ENCODE data around the gene NIPAL3.
"Not testable (repeated sequence)": the region's sequence is repeated elsewhere in the genome, so short reads cannot be mapped to it uniquely, and the experiment has no call there.

Gene NIPAL3

GRCh38 chr1:24493785-24494184 lies 78.2 kb downstream of the NIPAL3 start:
- no peak for DNase-seq

DNA sequence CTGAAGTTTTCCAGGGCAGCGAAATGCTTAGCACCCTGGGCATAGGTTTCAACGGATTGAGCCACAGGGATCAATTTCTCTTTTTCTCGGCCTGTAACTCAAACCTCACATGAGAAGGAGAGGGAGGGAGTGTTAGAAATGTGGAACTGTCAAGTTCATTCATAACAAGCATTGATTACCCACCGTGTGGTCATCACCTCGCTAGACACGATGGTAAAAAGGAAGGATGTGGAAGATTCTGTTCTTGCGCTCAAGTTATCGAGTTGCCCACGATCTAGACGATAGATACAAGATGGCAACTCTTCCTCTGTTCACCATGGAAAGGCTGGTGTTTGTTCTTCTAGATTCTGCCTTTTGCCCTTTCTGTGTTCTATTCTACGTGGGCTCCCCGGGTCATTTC lies 83.0 kb downstream of the NIPAL3 start:
- no peak for DNase-seq

DNA sequence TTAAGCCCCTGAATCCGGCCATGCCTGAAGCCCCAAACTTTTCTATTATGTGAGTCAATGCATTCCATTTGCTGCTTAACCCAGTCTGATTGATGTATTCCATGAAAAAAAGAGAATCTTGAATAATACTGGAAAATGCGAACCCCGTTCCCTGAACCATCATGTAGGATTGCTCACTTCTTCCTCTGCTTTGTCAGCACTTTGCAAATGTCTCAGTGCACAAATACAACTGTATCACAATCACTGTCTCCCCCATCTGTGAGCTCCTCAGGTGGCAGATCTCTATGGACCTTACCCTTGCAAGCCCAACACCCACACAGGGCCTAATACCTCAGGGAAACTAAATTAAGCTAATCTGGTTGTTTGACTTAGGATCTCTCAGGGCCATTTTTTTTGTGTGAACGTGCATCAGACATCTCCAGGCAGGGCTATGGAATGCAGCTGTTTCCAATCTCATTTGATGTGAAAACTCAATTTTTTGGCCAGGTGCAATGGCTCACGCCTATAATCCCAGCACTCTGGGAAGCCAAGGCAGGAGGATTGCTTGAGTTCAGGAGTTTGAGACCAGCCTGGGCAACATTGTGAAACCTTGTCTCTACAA lies 84.9 kb downstream of the NIPAL3 start:
- no peak for DNase-seq

DNA sequence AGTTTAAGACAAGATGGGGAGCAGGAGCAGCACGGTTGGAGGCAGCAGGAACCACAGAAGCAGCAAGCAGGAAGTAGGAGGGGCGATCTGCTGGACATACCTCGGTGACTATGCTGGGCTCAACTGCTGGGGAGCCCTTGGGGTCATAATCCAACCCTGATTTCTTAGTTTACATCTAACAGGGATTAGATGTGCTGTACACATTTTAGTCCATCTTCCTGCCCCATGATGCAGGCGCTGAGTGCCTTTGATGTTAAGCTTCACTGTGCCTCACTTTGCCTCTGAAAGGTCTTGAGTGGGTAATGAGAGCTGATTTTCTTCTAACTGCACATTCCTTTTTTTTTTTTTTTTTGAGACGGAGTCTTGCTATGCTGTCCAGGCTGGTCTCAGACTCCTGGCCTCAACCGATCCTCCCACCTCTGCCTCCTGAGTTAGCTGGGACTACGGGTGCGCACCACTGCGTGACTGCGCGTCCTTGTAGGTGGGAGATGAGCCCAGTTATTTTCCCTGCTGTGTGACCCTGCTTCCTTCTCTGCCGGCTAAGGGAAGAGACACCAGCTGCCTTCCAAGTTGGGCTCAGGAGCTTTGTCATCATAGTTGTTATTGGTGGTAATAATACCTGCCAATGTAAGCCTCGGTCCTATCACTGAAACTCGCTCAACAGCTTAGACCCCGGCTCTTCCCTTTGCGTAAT lies 85.9 kb downstream of the NIPAL3 start:
- DNase-seq = no peak

- peak; percentile 64 for DNase-seq
These were observed 86.6 kb downstream of the NIPAL3 start for GRCh38 chr1:24502065-24502708.

GRCh38 chr1:24502709-24503058 lies 87.1 kb downstream of the NIPAL3 start, which contains the start of gene RCAN3:
RCAN3 (plus strand) TSS chr1:24502836; CDS start chr1:24514373, 11,537 bp downstream.
- DNase-seq = peak; percentile 88

GRCh38 chr1:24503059-24503751 lies 87.6 kb downstream of the NIPAL3 start:
- no peak for DNase-seq

DNA sequence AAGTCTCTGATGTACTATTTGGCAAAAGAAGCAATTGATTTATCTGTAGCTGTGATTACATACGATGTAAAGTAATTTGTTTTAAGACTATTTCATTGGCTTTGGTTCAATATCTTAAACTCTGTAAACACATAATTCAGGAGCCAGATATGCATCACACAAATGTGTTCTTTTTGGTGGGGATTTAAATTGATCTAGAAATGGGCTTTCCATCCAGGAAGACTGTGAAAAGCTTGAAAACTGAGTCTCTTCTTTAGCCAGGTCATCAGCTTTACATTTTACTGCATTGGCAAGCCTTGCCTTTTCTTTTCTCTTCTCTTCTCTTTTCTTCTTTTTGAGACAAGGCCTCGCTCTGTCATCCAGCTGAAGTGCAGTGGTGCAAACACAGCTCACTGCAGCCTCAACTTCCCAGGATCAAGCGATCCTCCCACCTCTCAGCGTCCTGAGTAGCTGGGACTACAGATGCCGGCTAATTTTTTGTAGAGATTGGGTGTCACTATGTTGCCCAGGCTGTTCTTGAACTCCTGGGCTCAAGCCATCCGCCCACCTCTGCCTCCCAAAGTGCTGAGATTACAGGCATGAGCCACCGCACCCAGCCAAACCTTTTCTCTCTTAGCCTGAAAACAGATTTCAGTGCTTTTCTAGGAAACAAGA lies 88.4 kb downstream of the NIPAL3 start:
- DNase-seq = no peak

DNA sequence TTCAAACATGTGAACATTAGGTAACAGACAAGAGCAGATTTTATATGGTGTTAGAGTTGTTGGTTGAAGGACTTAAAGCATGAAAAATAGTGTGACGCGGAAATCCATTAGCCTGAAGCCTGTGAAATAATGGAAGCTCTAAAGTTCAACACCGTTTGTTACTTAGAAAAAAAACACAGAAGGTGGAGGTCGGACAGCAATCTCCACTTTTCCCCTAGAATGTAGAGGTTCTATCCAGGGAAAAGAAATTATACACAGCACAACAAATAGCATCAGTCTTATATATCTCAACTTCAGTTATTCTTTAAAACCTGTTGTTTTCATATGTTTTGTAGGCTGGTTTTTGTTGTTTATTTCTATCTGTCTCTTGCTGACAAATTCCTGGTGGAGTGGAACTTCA lies 89.0 kb downstream of the NIPAL3 start:
- DNase-seq = no peak

- no peak for DNase-seq
These were observed 90.2 kb downstream of the NIPAL3 start for GRCh38 chr1:24505816-24506215.

DNA sequence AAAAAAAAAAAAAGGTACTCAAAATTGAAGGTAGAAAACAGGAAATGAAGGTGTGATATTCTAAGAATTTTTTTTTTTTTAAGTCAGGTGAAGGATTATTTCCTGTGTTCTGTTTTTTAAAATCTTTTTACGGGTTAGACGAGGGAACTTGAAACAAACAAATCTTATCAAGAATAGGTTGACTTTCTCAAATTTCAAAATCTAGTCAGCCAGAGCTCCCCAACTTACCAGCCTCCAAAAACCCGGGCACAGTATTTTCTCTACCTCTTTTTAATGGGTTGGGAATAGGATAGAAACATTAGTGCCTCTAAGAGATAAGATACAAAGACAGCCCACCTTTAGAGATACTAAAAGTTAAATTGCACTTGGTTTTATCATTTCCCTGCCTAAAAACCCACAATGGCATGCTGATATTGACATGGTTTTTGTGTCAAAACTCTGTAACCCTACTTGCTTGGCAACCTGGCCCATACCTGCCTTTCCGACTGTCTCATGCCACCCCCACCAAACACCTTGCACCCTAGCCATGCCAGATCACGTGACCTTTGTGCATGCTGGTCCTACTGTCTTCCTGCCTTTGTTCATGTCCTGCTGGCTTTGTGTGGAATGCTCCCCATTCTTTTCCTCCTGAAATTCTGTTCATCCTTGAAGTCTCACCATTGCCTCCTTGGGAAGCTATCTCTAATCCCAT lies 91.2 kb downstream of the NIPAL3 start:
- DNase-seq = no peak

GRCh38 chr1:24507405-24507804 lies 91.8 kb downstream of the NIPAL3 start:
- peak; percentile 10 for DNase-seq

DNA sequence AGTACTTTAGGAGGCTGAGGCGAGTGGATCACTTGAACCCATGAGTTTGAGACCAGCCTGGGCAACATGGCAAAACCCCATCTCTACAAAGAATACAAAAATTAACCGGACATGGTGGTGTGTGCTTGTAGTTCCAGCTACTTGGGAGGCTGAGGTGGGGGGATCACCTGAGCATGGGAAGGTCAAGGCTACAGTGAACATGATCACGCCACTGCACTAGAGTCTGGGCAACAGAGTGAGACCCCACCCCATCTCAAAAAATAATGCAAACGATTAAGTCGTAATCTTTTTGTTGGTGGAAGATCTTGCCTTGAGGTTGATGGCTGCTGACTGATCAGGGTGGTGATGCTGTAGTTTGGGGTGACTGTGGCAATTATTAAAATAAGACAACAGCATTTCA lies 93.3 kb downstream of the NIPAL3 start:
- DNase-seq = no peak

GRCh38 chr1:24513706-24514105 lies 98.1 kb downstream of the NIPAL3 start:
- no peak for DNase-seq

- DNase-seq = no peak
These were observed 99.3 kb downstream of the NIPAL3 start for GRCh38 chr1:24514946-24515345.

GRCh38 chr1:24515671-24516209 lies 100.1 kb downstream of the NIPAL3 start:
- DNase-seq = not testable (repeated sequence)

GRCh38 chr1:24516506-24516905 lies 100.9 kb downstream of the NIPAL3 start:
- DNase-seq = no peak

- no peak for DNase-seq
These were observed 102.3 kb downstream of the NIPAL3 start for GRCh38 chr1:24517898-24518297.

DNA sequence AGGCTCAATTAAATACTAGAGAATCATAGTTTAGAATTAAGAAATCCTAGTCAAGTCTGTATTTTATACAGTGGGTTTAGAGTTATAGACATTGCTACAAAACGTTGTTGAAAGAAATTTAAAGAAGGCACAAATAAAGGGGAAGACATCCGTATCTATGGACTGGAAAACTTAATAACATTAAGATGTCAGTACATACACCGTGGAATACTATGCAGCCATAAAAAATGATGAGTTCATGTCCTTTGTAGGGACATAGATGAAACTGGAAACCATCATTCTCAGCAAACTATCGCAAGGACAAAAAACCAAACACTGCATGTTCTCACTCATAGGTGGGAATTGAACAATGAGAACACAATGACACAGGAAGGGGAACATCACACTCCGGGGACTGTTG lies 104.7 kb downstream of the NIPAL3 start:
- DNase-seq = not testable (repeated sequence)

All from COR-L47 (cell line).